IPS DF 19.7 (cell line): ENCODE measurements around the gene UBFD1.
"Not testable (repeated sequence)": the region's sequence is repeated elsewhere in the genome, so short reads cannot be mapped to it uniquely, and the experiment has no call there.

ENCODE experiments used
- DNase-seq: peaks from one replicate; pipeline ENCODE4 v3.0.0-alpha.2; 2013; ENCODE audit warnings: low read depth, low spot score

Gene UBFD1

DNA sequence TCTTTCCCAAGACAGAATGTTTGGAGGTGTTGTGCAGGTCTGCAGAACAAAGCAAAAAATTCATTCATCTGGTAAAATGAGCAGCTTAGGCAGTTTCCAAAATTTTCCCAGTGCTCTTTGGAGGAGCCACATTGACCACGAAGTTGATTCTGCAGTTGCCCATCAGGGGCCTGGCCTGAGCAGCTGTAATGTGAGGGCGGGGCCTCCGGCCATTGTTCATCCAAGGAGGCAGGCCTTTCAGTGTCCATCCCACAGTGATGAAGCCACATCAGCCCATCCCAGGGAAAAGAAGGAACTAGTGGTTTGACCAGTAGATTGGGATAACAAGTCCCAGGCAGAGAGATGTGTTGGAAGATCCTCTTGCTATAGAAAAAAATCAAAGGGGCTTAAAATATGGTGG lies 10.1 kb downstream of the UBFD1 start:
- no peak for DNase-seq

- DNase-seq: no peak
Observed at GRCh38 chr16:23570992-23571632, 13.6 kb downstream of the UBFD1 start.

DNA sequence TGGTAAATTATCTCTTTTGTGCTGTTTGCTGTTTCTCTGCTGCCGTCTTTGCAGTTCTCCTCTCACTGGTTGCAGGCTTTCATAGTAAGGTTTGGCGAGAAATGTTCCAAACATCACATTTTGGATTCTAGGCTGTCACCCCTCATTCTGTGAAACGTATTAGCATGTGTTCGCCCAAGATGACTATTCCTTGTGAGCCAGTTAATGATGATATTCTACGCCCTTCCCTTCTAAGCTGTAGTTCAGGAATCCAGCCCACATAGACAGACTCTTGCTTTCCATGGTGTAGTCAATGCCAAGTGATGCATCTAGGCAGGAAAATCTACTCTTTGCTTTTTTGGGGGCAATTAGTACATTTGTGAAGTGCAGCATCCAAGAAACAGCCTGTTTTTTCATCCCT lies 14.4 kb downstream of the UBFD1 start:
- DNase-seq: no peak

DNA sequence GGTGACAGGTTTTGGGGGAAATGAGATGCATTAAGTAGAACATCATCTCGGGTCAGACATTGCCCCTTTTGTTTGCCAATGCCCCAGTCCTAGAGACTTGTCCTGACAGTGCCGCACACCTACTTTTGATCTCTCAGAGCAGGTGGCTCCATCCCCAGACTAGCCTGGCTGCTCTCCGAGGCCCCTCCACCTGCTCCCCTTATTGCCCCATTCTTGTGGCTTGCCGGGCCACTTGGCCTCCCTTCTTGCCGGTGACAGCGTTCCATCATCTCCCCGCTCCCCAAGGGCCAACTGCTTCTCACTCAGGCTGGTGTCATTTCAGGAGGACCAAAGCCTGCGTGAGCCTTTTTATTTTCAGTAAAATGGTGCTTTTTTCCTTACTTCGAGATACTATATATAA lies 14.9 kb downstream of the UBFD1 start:
- DNase-seq: no peak

DNA sequence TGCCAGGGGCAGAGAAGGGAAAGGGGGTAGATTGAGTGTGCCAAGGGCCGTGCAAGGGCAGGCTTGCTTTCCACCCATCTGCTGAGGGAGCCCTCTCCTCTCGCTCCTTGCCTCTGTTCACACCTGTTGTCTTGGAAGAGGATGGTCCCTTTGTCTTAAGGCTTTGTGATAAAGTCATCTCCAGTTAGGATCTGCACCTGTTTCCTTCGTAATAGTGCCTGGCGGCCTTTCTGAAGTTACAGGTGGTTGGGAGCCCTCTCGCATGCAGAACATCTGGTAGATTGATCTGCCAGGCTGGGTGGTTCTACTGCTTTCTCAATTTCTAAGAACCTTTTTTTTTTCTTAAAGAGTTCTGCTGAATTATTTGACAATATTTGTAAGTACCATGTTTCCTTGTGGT lies 16.3 kb downstream of the UBFD1 start:
- no peak for DNase-seq

GRCh38 chr16:23575834-23576233 lies 18.3 kb downstream of the UBFD1 start:
- no peak for DNase-seq

DNA sequence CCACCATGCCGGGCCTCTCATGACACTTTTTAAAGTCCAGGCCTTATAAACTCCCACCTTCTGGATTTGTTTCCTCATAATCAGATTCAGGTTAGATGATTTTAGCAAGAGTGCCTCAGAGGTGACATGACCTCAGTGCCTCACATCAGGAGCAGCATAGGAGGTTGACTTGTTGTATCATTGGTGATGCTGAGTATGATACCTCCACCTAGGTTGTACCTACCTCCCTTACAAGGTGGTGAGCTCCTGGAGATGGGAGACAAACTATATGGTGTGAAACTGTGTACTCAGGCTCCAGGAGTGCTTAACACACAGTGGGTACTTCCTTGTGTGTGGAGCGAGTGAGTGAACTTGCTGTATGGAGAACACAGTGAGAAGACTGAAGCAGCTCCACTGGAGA lies 20.0 kb downstream of the UBFD1 start:
- DNase-seq: no peak

DNA sequence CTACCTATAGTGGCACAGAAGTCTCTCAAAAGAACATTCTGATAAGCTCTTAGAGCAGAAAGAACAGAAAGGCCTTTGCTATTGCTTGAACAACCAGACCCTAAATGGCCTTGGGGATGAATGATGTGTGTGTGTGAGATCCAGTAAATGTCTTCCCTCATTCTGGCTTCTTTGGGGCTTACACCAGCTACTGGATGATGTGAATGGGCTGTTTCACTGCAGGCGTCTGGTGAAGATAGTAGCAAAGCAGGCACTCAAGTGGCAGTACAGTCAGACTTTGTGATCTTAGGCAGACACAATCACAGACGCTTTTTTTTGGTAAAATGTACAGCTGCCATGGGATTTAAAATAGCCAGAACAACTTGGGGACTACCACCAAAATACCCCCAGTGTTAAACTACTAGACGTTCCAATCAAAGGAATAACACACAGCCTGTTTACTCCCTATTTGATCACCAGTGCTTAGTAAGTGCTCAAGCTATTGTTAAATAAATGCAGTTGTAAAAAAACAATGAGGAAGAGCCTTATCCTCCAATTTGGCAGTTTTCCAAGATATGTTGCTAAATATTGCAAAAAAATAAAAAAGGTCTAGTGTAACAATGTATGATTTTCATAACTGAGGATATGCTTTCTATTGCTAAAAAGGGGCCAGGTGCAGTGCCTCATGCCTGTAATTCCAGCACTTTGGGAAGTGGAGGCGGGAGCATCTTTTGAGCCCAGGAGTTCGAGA lies 20.7 kb downstream of the UBFD1 start:
- no peak for DNase-seq

GRCh38 chr16:23579371-23579770 lies 21.8 kb downstream of the UBFD1 start:
- DNase-seq: no peak

- DNase-seq: no peak
Observed at GRCh38 chr16:23580391-23580790, 22.9 kb downstream of the UBFD1 start.

DNA sequence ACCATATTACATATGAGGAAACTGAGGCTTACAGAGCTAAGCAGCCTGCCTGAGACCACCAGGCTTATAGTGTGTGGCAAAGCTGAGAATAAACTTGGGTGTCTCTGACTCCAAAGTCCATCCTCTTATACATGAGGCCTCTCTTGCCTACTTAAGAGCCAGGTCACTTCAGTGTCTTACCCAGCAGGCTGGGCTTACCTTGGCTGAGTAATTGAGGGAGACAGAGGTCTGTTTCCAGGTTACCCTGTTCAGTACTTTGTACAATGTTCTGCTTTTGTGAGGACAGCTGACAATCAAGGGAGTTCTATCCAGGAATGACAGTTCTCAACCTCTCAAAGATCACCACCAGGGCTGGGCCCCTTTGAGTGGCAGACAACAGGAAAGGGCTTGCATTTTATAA lies 24.2 kb downstream of the UBFD1 start:
- DNase-seq: no peak

- DNase-seq: not testable (repeated sequence)
Observed at GRCh38 chr16:23583271-23583670, 25.7 kb downstream of the UBFD1 start.

DNA sequence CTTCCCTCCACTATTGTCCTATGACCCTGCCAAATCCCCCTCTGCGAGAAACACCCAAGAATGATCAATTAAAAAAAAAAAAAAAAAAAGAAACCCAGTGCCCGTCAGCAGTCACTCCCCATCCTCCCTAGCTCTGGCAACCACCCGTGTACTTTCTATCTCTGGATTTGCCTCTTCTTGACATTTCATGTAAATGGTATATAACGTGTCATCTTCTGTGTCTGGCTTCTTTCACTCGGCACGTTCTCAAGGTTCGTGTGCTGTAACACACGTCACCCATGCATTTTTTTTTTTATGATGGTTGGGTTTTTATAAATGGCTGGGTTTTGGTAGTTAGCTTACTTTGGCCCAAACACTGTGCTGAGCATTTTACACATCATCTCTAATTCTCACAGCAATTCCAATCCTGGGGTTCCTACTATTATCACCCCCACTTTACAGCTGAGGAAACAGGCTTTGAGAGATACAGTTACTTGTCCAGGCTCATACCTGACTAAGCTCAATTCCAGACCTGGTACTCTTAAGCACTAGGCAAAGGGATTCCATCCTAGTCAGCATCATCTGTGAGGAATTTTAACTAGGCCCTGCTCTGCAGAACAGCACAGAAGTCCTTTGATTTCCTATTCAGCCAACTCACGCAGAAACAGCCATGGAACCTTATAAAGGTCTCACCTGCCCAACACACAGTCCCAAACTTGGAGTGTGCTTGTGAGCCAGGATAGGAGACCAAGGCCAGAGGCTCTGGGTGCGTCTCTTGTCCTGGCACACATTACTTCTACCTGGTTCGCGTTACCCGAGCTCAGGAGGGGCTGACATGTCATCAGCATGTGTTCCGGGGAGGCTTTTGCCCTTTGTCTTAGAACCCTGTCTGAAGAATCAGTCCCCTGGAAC lies 26.9 kb downstream of the UBFD1 start:
- DNase-seq: no peak

DNA sequence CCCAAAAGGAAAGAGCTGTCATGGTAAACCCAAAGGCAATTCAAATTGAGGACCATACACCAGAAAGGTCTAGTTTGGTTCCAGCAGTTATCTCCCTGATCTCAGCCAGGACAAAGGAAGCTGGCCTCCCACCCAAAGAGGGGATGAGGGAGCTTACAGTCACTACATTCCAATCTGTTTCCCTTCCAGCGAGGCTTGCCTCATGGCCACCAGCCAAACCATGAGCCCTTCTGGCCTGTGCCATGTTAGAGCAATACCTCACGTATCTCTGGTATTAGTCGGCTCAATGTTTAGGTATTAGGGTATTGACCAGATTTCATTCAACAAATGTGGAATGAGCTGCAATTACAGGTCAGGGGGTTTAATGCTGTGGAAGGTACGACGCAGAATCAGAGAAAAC lies 30.2 kb downstream of the UBFD1 start:
- DNase-seq: no peak

DNA sequence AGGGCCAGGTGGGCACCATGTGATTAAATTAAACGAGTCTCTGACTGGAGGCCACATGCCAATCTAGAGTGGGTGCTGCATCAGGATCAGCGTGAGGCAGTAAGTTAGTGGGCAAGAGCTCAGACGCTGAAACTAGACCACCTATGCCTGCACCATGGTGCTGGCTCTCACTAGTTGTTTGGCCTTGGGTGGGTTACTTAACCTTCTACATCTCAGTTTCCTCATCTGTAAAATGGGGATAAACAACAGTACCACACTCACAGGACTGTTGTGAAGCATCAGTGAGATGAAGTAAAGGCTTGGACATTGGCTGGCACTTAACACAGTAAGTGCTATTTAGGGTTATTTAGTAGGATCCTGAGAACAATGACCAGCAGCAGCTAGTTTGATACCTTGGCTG lies 32.7 kb downstream of the UBFD1 start:
- no peak for DNase-seq

DNA sequence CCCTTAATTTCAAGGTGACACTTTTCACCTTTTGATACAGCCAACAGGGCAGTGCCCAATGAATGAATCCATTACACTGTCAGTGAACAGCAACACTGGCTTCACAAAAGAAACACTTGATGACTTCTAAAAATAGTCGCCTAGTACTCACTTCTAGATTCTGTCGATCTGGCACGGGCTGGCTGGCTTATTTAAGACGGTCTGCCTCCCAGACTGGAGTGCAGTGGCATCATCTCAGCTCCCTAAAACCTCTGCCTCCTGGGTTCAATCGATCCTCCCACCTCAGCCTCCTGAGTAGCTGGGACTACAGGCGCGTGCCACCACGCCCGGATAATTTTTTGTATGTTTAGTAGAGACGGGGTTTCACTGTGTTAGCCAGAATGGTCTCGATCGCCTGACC lies 36.7 kb downstream of the UBFD1 start:
- DNase-seq: no peak

DNA sequence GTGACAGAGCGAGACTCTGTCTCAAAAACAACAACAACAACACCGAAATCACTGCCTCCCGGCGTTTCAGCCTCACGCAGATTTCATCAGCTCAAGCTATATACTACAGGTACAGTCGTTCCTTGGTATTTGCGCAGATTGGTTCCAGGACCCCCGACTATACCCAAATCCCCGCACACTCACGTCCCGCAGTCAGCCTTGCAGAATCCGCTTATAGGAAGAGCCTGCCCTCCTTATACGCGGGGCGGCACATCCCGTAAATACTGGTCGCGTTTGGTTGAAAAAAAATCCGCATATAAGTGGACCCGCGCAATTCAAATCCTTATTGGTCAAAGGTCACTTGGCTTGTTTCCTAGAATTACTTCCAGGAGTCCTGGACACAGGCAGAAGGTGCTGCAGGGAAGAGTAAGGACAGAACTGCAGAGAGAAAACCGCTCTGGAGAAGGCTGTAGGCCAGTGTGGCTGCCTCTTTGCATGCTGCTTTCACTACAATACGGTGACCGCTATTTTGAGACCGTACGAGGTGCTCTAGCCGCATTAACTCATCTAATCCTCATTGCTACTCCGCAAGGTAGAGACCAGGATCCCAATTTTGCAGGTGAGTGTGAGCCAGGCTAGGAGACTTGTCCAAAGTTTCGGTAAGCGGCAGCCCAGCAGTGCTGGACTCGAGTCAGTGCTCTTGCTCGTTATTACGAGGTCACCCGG lies 37.9 kb downstream of the UBFD1 start:
- no peak for DNase-seq

- peak; percentile 28 for DNase-seq
Observed at GRCh38 chr16:23595951-23596720, 38.6 kb downstream of the UBFD1 start, which contains the start of gene NDUFAB1. TSS of gene NDUFAB1 (minus strand) at chr16:23596316. CDS start at chr16:23596290, 26 bp downstream.

GRCh38 chr16:23597003-23597756 lies 39.7 kb downstream of the UBFD1 start:
- DNase-seq: peak; percentile 23

- no peak for DNase-seq
Observed at GRCh38 chr16:23607726-23608125, 50.2 kb downstream of the UBFD1 start.
